B cell (primary cell): ENCODE results near the gene LRRN4. TPM values are rescaled to one million over a fixed set of nuclear protein-coding genes. Genes with fewer than 3 reads are reported as not detected.

Experiments
- ATAC-seq: fragments of 200-7000 bp; cut with Tn5 transposase; one replicate; pipeline ENCODE4 v1.10.0; 2021; ENCODE audit warnings: low read depth, mild to moderate bottlenecking, moderate number of reproducible peaks, moderate library complexity
- CTCF ChIA-PET: fragments of 350-600 bp; sonication (Branson Sonifier 250); formaldehyde crosslinking; loops from one replicate; lab custom pipeline; 2021; ENCODE audit warnings: antibody characterized with exemption, inconsistent platforms; lab: Charles Lee
- POLR2A ChIA-PET: fragments of 350-600 bp; sonication (Branson Sonifier 250); formaldehyde crosslinking; loops from one replicate; lab custom pipeline; 2021; ENCODE audit warnings: antibody characterized with exemption; lab: Charles Lee
- DNase-seq: peaks from one replicate; pipeline ENCODE4 v3.0.0; 2013
- H2AFZ ChIP-seq: 2 replicates; pipeline ENCODE4 v1.6.1; 2012; ENCODE audit warnings: mild to moderate bottlenecking, low read depth, low read length; ENCODE audit not compliant: insufficient read depth, poor library complexity, severe bottlenecking
- H3K27ac ChIP-seq, 2 donors: 1 replicate in 1 of 2; 2 replicates in 1 of 2; pipeline ENCODE4 v1.5.1; 2012 to 2013; ENCODE audit warnings: low read length in 2 of 2, mild to moderate bottlenecking in 2 of 2, moderate library complexity in 1 of 2
- H3K27me3 ChIP-seq, 4 experiments: fragments of 200-600 bp in 1 of 4; sonication (generic) in 1 of 4; replicated peaks in 1 of 4; 1 replicate in 2 of 4; 2 replicates in 2 of 4; pipeline versions ENCODE4 v1.6.1 to v1.7.0; 2013 to 2016; ENCODE audit warnings: low read length in 3 of 4, mild to moderate bottlenecking in 2 of 4, mixed read lengths in 1 of 4, moderate library complexity in 1 of 4; ENCODE audit not compliant: insufficient read depth in 4 of 4, control insufficient read depth in 3 of 4; ENCODE audit errors: control extremely low read depth in 1 of 4
- H3K36me3 ChIP-seq, 2 experiments: replicated peaks in 1 of 2; 1 replicate in 1 of 2; 2 replicates in 1 of 2; pipeline versions ENCODE4 v1.6.1 to v1.7.1; 2013; ENCODE audit warnings: low read length in 1 of 2; ENCODE audit not compliant: insufficient read depth in 2 of 2, control insufficient read depth in 1 of 2; ENCODE audit errors: control extremely low read depth in 1 of 2, extremely low read depth in 1 of 2
- H3K4me1 ChIP-seq, 2 donors: fragments of 200-600 bp in 1 of 2; sonication (generic) in 1 of 2; 1 replicate in 1 of 2; 2 replicates in 1 of 2; pipeline versions ENCODE4 v1.5.1 to v1.6.1; 2013 to 2017; ENCODE audit warnings: low read length in 2 of 2; ENCODE audit not compliant: control insufficient read depth in 2 of 2, insufficient read depth in 2 of 2
- H3K4me2 ChIP-seq: replicated peaks from 2 replicates; pipeline ENCODE3; 2012; ENCODE audit warnings: mild to moderate bottlenecking, low read depth, low read length; ENCODE audit not compliant: poor library complexity, severe bottlenecking
- H3K4me3 ChIP-seq, 5 experiments: fragments of 200-600 bp in 1 of 5; sonication (generic) in 1 of 5; 1 replicate in 3 of 5; 2 replicates in 2 of 5; pipeline versions ENCODE4 v1.5.1 to v1.7.0; 2011 to 2016; ENCODE audit warnings: low read length in 4 of 5, mild to moderate bottlenecking in 4 of 5, low read depth in 2 of 5, control low read depth in 1 of 5, moderate library complexity in 1 of 5; ENCODE audit not compliant: insufficient read depth in 1 of 5; ENCODE audit errors: control extremely low read depth in 1 of 5, extremely low read depth in 1 of 5
- H3K79me2 ChIP-seq: fragments of 200-600 bp; sonication (generic); one replicate; pipeline ENCODE4 v1.6.0; 2016; ENCODE audit warnings: low read length; ENCODE audit not compliant: control insufficient read depth, insufficient read depth
- H3K9ac ChIP-seq: fragments of 200-600 bp; sonication (generic); 2 replicates; pipeline ENCODE4 v1.6.1; 2017; ENCODE audit warnings: mild to moderate bottlenecking, low read length, moderate library complexity
- H3K9me3 ChIP-seq, 3 donors: one replicate each; pipeline versions ENCODE4 v1.6.1 to v1.7.1; 2013; ENCODE audit warnings: low read length in 2 of 3; ENCODE audit not compliant: control insufficient read depth in 2 of 3, insufficient read depth in 1 of 3; ENCODE audit errors: control extremely low read depth in 1 of 3
- H4K20me1 ChIP-seq: 2 replicates; pipeline ENCODE4 v1.6.0; 2012; ENCODE audit warnings: mild to moderate bottlenecking, low read length; ENCODE audit not compliant: insufficient read depth, control insufficient read depth, poor library complexity, severe bottlenecking
- H3K27ac Mint-ChIP-seq: one replicate; pipeline ENCODE4 v1.8.0; 2021; ENCODE audit warnings: mixed read lengths
- H3K27me3 Mint-ChIP-seq: one replicate; pipeline ENCODE4 v1.8.0; 2021; ENCODE audit warnings: mixed read lengths
- H3K4me1 Mint-ChIP-seq: one replicate; pipeline ENCODE4 v1.8.0; 2021; ENCODE audit warnings: mixed read lengths
- H3K4me3 Mint-ChIP-seq: one replicate; pipeline ENCODE4 v1.8.0; 2021; ENCODE audit warnings: mixed read lengths
- H3K9me3 Mint-ChIP-seq: one replicate; pipeline ENCODE4 v1.8.0; 2022; ENCODE audit warnings: mixed read lengths; ENCODE audit not compliant: insufficient read depth
- CTCF ChIP-seq: fragments of 200-600 bp; IDR thresholded peaks from one replicate; pipeline ENCODE4 v1.8.0; 2022; ENCODE audit warnings: antibody characterized with exemption, mild to moderate bottlenecking
- EZH2 ChIP-seq: IDR thresholded peaks from 2 replicates; pipeline ENCODE4 v1.6.1; 2012; ENCODE audit warnings: borderline replicate concordance, low read depth, mild to moderate bottlenecking, moderate library complexity, low read length; ENCODE audit not compliant: insufficient read depth, poor library complexity, severe bottlenecking
- WGBS: methylation state at CpG from one replicate; pipeline ENCODE4 v1.1.5; 2013; ENCODE audit warnings: missing lambda C conversion rate; ENCODE audit not compliant: insufficient coverage; 5-methylcytosine and 5-hydroxymethylcytosine counted together
- intact Hi-C: fragments of 100-400 bp; cut with micrococcal nuclease; formaldehyde crosslinking; loops from one replicate; pipeline ENCODE4 v1.10.0; 2022
- polyA plus RNA-seq: library from polyadenylated mRNA; depleted of rRNA; stranded (reverse); fragments of >200 nt; gene quantifications from 2 replicates; pipeline ENCODE4 v1.2.3, GENCODE V29; 2012
- total RNA-seq, 2 donors: library from RNA; stranded (reverse); fragments of 120-200 nt in 1 of 2; gene quantifications; 1 replicate in 1 of 2; 2 replicates in 1 of 2; pipeline versions ENCODE4 v1.2.3 to v1.2.4, GENCODE V29; 2013 to 2022

Gene LRRN4
- total and polyA plus RNA-seq, 2 donors (not counting 1 experiment from before 2014, with no cell fraction given): not detected

GRCh38 chr20:6060213-6060612, 6.4 kb upstream of the LRRN4 start:
- Histone ChIP-seq H3K36me3 (no peaks in the 10 kb centered on the region), H3K27me3 (peaks cover 0 to 23% (median 0%) of the 10 kb centered on the region in 4 experiments), H3K4me3 (no peak overlapping the region), H3K79me2 (no peaks in the 10 kb centered on the region), H4K20me1 (no peaks in the 10 kb centered on the region), H2AFZ (no peak overlapping the region), H3K4me2 (no peak overlapping the region), H3K9me3 (no peaks in the 10 kb centered on the region), H3K4me1 (no peaks in the 10 kb centered on the region), H3K27ac (no peak overlapping the region), H3K9ac (no peak overlapping the region)
- DNase-seq (no peak), ATAC-seq (no peak)
- H3K4me3 Mint-ChIP-seq: no peak overlapping the region
- no peak overlapping the region for H3K27ac Mint-ChIP-seq
- intact Hi-C loops: no loop called here
- WGBS: no CpG with 5 or more reads among the region's 6 CpGs
- CTCF ChIA-PET: no interaction called here
- peaks cover 47% of the 10 kb centered on the region for H3K27me3 Mint-ChIP-seq
- no peaks in the 10 kb centered on the region for H3K9me3 Mint-ChIP-seq
- TF ChIP-seq EZH2: no peak
- no peak for TF ChIP-seq CTCF
- POLR2A ChIA-PET: no interaction called here
- no peaks in the 10 kb centered on the region for H3K4me1 Mint-ChIP-seq

- Histone ChIP-seq H3K79me2 (no peaks in the 10 kb centered on the region), H2AFZ (no peak overlapping the region), H3K4me1 (no peaks in the 10 kb centered on the region), H3K4me2 (no peak overlapping the region), H3K9me3 (no peaks in the 10 kb centered on the region), H3K27ac (no peak overlapping the region), H3K36me3 (no peaks in the 10 kb centered on the region), H3K27me3 (peaks cover 0 to 25% (median 2%) of the 10 kb centered on the region in 4 experiments), H3K9ac (no peak overlapping the region), H3K4me3 (no peak overlapping the region), H4K20me1 (no peaks in the 10 kb centered on the region)
- no peaks in the 10 kb centered on the region for H3K4me1 Mint-ChIP-seq
- intact Hi-C loops: no loop called here
- H3K27ac Mint-ChIP-seq: no peak overlapping the region
- no peaks in the 10 kb centered on the region for H3K9me3 Mint-ChIP-seq
- ATAC-seq: no peak
- WGBS: 91% methylated on average over 5 of the region's 7 CpGs
- no peak for DNase-seq
- ChIA-PET POLR2A (no interaction called here), CTCF (no interaction called here)
- TF ChIP-seq EZH2: no peak
- peaks cover 52% of the 10 kb centered on the region for H3K27me3 Mint-ChIP-seq
- H3K4me3 Mint-ChIP-seq: no peak overlapping the region
These were observed 4.9 kb upstream of the LRRN4 start for GRCh38 chr20:6058684-6059295.
